ENCODE data around the gene COL15A1. TPM values are rescaled to one million over a fixed set of nuclear protein-coding genes. Genes with fewer than 3 reads are reported as not detected.

Gene COL15A1
- total and polyA plus RNA-seq, 2 of the 13 experiments (the other 11 are each of a cell fraction or from before 2014, with no cell fraction given) = not detected

DNA sequence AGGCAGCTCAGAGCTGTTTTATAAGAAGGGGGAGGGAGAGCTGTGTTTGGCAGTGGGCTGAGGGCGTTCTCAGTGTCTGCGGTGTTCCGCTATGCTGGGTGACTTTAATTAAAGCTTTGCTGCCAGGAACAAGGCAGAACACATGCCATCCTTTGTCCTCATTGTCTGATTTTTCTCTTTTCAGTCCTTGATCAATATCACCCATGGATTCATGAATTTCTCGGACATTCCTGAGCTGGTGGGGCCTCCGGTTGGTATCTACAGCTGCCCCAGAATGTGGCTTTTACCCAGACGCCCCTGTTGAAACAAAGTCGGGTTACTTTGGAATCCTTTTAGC is 94.7 kb downstream of the COL15A1 start:
- WGBS (ENCODE audit: low lambda C conversion rate) = 10% methylated on average over 7 of the region's 7 CpGs
- intact Hi-C loops (cut with micrococcal nuclease; ENCODE audit: unreplicated experiment) = no loop called here
- Histone ChIP-seq H4K20me1 (ENCODE audit: insufficient read depth, low read length) (no peaks in the 10 kb centered on the region), H3K27ac (ENCODE audit: extremely low read length, insufficient read depth, low read length) (no peak overlapping the region), H3K27me3 (ENCODE audit: control insufficient read depth in 1 of 2, insufficient read depth in 2 of 2, low read length in 2 of 2) (peaks cover 1 to 20% of the 10 kb centered on the region in 2 experiments; a peak in 3 of 5 replicates), H3K36me3 (replicated peaks in 1 of 2; ENCODE audit: control insufficient read depth in 1 of 2, insufficient read depth in 2 of 2, low read length in 2 of 2) (no peaks in the 10 kb centered on the region), H3K9me3 (ENCODE audit: low read length) (no peaks in the 10 kb centered on the region), H3K4me3 (replicated peaks in 1 of 3; ENCODE audit: insufficient read depth in 1 of 3, low read depth in 2 of 3, low read length in 3 of 3) (no peak overlapping the region), H3K4me2 (ENCODE audit: low read depth, low read length) (no peak overlapping the region), H3K79me2 (ENCODE audit: insufficient read depth, low read length) (no peaks in the 10 kb centered on the region), H3K9ac (ENCODE audit: insufficient read depth, low read depth, low read length) (no peak overlapping the region), H2AFZ (ENCODE audit: low read length) (no peak overlapping the region), H3K4me1 (ENCODE audit: insufficient read depth, low read length) (no peaks in the 10 kb centered on the region)
- in situ Hi-C loops (cut with HindIII; ENCODE audit: extremely low pct_ligation_motif_present, low pct_unique_long_range_greater_than_20kb) = no loop called here
- no peak for FAIRE-seq
- ATAC-seq = no peak
- no TSS peak for BruUV-seq (replicated peaks)
- ChIA-PET POLR2A (no interaction called here), CTCF (ENCODE audit: low intra/inter-chr PET ratio, low total read pairs) (no interaction called here)
- no peak for DNase-seq (ENCODE audit: low spot score)
- TF ChIP-seq ZC3H13 (CRISPR knock-in tag; IDR thresholded peaks at IDR 0.05) (no peak), ZNF660 (CRISPR knock-in tag; IDR thresholded peaks at IDR 0.05; ENCODE audit: borderline replicate concordance, low read depth) (no peak), THRA (CRISPR knock-in tag; IDR thresholded peaks at IDR 0.05; ENCODE audit: borderline replicate concordance) (no peak), ZNF646 (CRISPR knock-in tag; IDR thresholded peaks at IDR 0.05) (no peak), TCF12 (IDR thresholded peaks at IDR 0.05) (no peak), TCF12 (CRISPR knock-in tag; IDR thresholded peaks at IDR 0.05) (no peak), HOXD1 (CRISPR knock-in tag; IDR thresholded peaks at IDR 0.05) (no peak), ZNF567 (CRISPR knock-in tag; IDR thresholded peaks at IDR 0.05; ENCODE audit: borderline replicate concordance) (no peak), DNMT3B (CRISPR knock-in tag; conservative IDR thresholded peaks at IDR 0.05) (no peak), ZNF556 (CRISPR knock-in tag; IDR thresholded peaks at IDR 0.05; ENCODE audit: borderline replicate concordance) (no peak), ZKSCAN5 (CRISPR knock-in tag; IDR thresholded peaks at IDR 0.05) (no peak), ZNF30 (CRISPR knock-in tag; IDR thresholded peaks at IDR 0.05) (no peak), FOSL1 (CRISPR knock-in tag; IDR thresholded peaks at IDR 0.05; ENCODE audit: borderline replicate concordance) (no peak), ZFP90 (CRISPR knock-in tag; IDR thresholded peaks at IDR 0.05; ENCODE audit: borderline replicate concordance) (no peak), SP2 (CRISPR knock-in tag; IDR thresholded peaks at IDR 0.05) (no peak), ZNF232 (CRISPR knock-in tag; IDR thresholded peaks at IDR 0.05; ENCODE audit: borderline replicate concordance) (no peak)
